Heart left ventricle (tissue), 16 donors: ENCODE results near the gene TNFAIP2. TPM values are rescaled to one million over a fixed set of nuclear protein-coding genes. Genes with fewer than 3 reads are reported as not detected.

Source experiments
- ATAC-seq, 4 donors: fragments of 200-7000 bp; cut with Tn5 transposase; one replicate each; pipeline ENCODE4 v1.9.1; 2020 to 2022; ENCODE audit warnings: moderate library complexity in 4 of 4, mild to moderate bottlenecking in 3 of 4, moderate number of reproducible peaks in 1 of 4
- DNase-seq, 5 donors: peaks; one replicate each; pipeline ENCODE4 v3.0.0-alpha.2; 2020
- H3K27ac ChIP-seq, 12 donors: fragments of 200-600 bp; sonication (generic) in 4 of 12; one replicate each; pipeline versions ENCODE4 v1.5.0 to v1.8.0; 2016 to 2022; ENCODE audit warnings: mild to moderate bottlenecking in 2 of 12
- H3K27me3 ChIP-seq, 9 donors: fragments of 200-600 bp; sonication (generic) in 2 of 9; one replicate each; pipeline versions ENCODE4 v1.5.1 to v1.8.0; 2016 to 2022; ENCODE audit warnings: mild to moderate bottlenecking in 3 of 9
- H3K36me3 ChIP-seq, 9 donors: fragments of 200-600 bp; sonication (generic) in 2 of 9; one replicate each; pipeline versions ENCODE4 v1.5.0 to v1.8.0; 2018 to 2022; ENCODE audit warnings: mild to moderate bottlenecking in 2 of 9
- H3K4me1 ChIP-seq, 12 donors: fragments of 200-600 bp; sonication (generic) in 4 of 12; one replicate each; pipeline versions ENCODE4 v1.5.0 to v1.8.0; 2016 to 2022; ENCODE audit warnings: mild to moderate bottlenecking in 3 of 12
- H3K4me3 ChIP-seq, 12 donors: fragments of 200-600 bp; sonication (generic) in 4 of 12; one replicate each; pipeline versions ENCODE4 v1.5.0 to v1.8.0; 2017 to 2022; ENCODE audit warnings: mild to moderate bottlenecking in 9 of 12, moderate library complexity in 4 of 12
- H3K9me3 ChIP-seq, 12 donors: fragments of 200-600 bp; sonication (generic) in 4 of 12; one replicate each; pipeline versions ENCODE4 v1.5.0 to v1.8.0; 2016 to 2022; ENCODE audit warnings: mild to moderate bottlenecking in 1 of 12
- POLR2A ChIP-seq, 2 donors: fragments of 450-650 bp; IDR thresholded peaks; one replicate each; pipeline ENCODE4 v1.6.1; 2017; ENCODE audit warnings: antibody characterized with exemption in 2 of 2, mild to moderate bottlenecking in 2 of 2, moderate library complexity in 2 of 2
- WGBS, 4 donors: extraction: QIAGEN DNeasy Blood & Tissue Kit in 2 of 4; methylation state at CpG; one replicate each; pipeline versions ENCODE4 v1.1.5 to v1.1.7; 2013 to 2018; 5-methylcytosine and 5-hydroxymethylcytosine counted together
- intact Hi-C, 10 donors: fragments of 100-400 bp; cut with DNase I; formaldehyde crosslinking; loops; one replicate each; pipeline versions ENCODE4 v1.11.1 to v1.14.2; 2022
- polyA plus RNA-seq, 2 donors: library from polyadenylated mRNA; stranded (reverse); fragments of 200-250 nt; gene quantifications; one replicate each; pipeline ENCODE4 v1.2.3, GENCODE V29; 2013
- total RNA-seq, 9 donors: library from RNA; depleted of rRNA in 2 of 9; stranded (reverse); fragments of >200 nt in 2 of 9; fragmentation: NEBNext Ultra II Directional in 3 of 9; extraction: Animal tissue kit (Norgen Biotek cat#: 25700) in 3 of 9; gene quantifications; one replicate each; pipeline versions ENCODE4 v1.1.0 to v1.2.4, GENCODE V29; 2016 to 2023
- TF ChIP-seq, protein P1 (sequence below), 12 donors: fragments of 200-600 bp; sonication (generic) in 4 of 12; IDR thresholded peaks; one replicate each; pipeline versions ENCODE4 v1.5.0 to v1.8.0; 2018 to 2022; ENCODE audit warnings: antibody characterized with exemption in 12 of 12, mild to moderate bottlenecking in 5 of 12
- donor health status: ischemic (EF 13 %, LVEDD 7.1; RV severe dilation, severe dysfunction).
- donor health status: healthy with polysubstance abuse.
- donor health status: DM: no; HTN: yes; CAD: no.
- donor health status: DM: no; HTN: no; CAD: no.
- donor health status: ischemic (EF 25% LVEDD 6.9; RV normal size, moderate dysfunction).
- donor health status: ischemic (EF 25% LVEDD 5.7; RV mildly dilated, moderate dysfunction).
- donor health status: healthy.
- donor health status: DM: yes; HTN: yes; CAD: no.
- donor health status: ischemic (EF 35%, LVEDD 5.7; RV mildly dilated, moderate dysfunction).
- donor health status: nonischemic (EF 11% LVEDD 7.7; RV severe dilation, severe dysfunction).
- donor health status: DM: yes; HTN: yes; CAD: no.
- donor health status: PGD.
- donor health status: ischemic (EF 29% LVEDD 5.4; RV normal size, mild dysfunction).
- donor health status: nonischemic (EF 23%, LVEDD 6.1; RV moderate dilation, normal function).

Gene TNFAIP2
- total and polyA plus RNA-seq, 11 donors = 22.0 to 253 (median 33.5) TPM

DNA sequence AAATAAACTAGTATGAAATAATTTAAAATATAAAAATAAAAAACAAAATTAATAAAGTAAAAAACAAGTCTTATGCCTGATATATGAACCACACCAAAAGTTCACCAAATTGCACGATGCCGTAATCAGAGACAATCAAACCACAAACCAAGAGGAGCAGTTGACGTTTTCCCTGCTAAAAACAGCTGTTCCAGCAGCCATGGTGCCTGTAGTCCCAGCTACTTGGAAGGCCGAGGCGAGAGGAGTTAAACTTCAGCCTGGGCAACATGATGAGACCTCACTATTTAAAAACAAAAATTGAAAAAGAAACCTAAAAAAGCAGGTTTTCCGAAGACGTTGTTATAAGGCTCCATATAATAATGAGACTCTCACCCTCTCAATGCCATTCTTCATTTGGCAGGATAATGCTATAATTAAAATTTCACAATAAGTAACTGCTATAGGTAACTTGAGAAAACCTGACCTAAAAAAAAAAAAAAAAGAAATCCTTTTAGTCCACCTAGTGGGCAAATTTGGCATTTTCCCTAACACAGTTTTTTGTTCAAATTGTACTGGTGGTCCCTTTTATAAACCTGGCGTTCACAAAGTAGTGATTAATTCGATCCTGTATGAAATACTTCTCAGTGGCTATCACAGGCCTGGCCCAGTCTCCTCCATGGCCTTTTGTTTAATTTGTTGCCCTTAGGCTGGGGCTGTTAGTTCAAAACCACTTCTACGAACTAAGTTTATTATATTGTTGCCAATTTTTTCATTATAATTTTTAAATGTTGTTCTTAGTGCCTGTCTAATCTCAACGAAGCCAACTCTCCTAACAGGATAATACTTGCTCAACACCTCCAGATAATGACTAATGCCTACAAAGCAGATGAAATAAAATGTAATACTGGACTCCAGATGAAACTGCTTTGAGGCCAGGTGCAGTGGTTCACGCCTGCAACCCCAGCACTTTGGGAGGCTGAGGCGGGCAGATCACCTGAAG, 62.1 kb downstream of the TNFAIP2 start:
- no peak for ATAC-seq

DNA sequence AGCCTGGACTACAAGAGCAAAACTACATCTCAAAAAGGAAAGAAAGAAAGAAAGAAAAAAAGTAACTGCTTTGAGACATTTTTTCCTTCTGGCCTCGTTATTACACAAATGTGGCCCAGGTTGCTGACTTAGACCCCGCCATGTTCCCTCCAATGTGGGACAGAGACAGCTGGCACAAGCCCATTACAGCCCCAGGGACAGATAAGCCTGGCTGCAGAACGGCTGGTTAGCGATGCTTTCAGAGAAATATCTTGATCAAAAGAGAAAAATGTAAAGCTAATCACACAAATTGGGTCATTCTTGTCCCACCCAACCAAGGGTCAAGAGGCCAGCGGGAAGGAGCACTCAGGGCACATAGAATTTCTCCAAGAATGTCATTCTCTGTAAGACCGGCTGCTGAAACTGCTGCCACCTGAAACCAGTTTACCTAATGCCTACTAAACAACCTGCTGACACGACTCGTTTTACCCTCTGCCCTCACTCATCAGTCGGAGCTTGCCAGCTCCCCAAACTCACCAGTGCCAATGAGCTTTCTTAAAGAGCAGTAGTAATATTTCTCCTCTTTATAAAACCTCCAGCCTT, 63.1 kb downstream of the TNFAIP2 start:
- 73 to 84% (median 82%) methylated on average over 9 of the region's 9 CpGs for WGBS, 4 donors
- ATAC-seq (no peak), DNase-seq (no peak)
- no peak for TF ChIP-seq POLR2A (IDR thresholded peaks at IDR 0.05)
- TF ChIP-seq, protein P1, sequence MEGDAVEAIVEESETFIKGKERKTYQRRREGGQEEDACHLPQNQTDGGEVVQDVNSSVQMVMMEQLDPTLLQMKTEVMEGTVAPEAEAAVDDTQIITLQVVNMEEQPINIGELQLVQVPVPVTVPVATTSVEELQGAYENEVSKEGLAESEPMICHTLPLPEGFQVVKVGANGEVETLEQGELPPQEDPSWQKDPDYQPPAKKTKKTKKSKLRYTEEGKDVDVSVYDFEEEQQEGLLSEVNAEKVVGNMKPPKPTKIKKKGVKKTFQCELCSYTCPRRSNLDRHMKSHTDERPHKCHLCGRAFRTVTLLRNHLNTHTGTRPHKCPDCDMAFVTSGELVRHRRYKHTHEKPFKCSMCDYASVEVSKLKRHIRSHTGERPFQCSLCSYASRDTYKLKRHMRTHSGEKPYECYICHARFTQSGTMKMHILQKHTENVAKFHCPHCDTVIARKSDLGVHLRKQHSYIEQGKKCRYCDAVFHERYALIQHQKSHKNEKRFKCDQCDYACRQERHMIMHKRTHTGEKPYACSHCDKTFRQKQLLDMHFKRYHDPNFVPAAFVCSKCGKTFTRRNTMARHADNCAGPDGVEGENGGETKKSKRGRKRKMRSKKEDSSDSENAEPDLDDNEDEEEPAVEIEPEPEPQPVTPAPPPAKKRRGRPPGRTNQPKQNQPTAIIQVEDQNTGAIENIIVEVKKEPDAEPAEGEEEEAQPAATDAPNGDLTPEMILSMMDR (IDR thresholded peaks at IDR 0.05) = no peak
- Histone ChIP-seq H3K9me3 (no peaks in the 10 kb centered on the region), H3K27me3 (peaks cover 0 to 41% (median 20%) of the 10 kb centered on the region in 9 donors), H3K27ac (no peak overlapping the region), H3K36me3 (no peaks in the 10 kb centered on the region), H3K4me1 (peaks cover 0 to 10% (median 7%) of the 10 kb centered on the region in 12 donors), H3K4me3 (no peak overlapping the region)
- intact Hi-C loops = loop anchor here in 9 of 10 donors (2.0 to 10.0 kb wide), 7 partner anchors 64 to 109 kb away; partner anchors contain the start of gene TNFAIP2 (in 1 of the 9)

More for the DNA sequence above, 62.1 kb downstream of the TNFAIP2 start:
- Histone ChIP-seq H3K27me3 (peaks cover 0 to 39% (median 20%) of the 10 kb centered on the region in 9 donors), H3K27ac (no peak overlapping the region), H3K4me3 (no peak overlapping the region), H3K36me3 (no peaks in the 10 kb centered on the region), H3K4me1 (peaks cover 0 to 10% (median 7%) of the 10 kb centered on the region in 12 donors), H3K9me3 (no peaks in the 10 kb centered on the region)
- intact Hi-C loops = loop anchor here in 9 of 10 donors (1.0 to 10.0 kb wide), 9 partner anchors 63 to 108 kb away; partner anchors contain the start of gene TNFAIP2 (in 1 of the 9)
- WGBS, 4 donors = 65 to 70% (median 66%) methylated on average over 13 of the region's 13 CpGs
- no peak for TF ChIP-seq POLR2A (IDR thresholded peaks at IDR 0.05)
- TF ChIP-seq, protein P1 (IDR thresholded peaks at IDR 0.05) = peak; percentile 50 to 70 (median 63)
- DNase-seq = no peak

Other genes with a start within 250 kb of the TNFAIP2 start
- gene AMN, start 200.8 kb upstream of the TNFAIP2 start, total RNA-seq = under 1 TPM in 1 of 9 donors, not detected in 8; 0.36 TPM
- under 1 TPM; 0.11 to 0.21 TPM for gene AMN, start 200.8 kb upstream of the TNFAIP2 start, polyA plus RNA-seq
- gene CDC42BPB, start 65.9 kb upstream of the TNFAIP2 start, total RNA-seq = 100 to 1,000 TPM in 1 of 9 donors, 10 to 100 TPM in 8; 58.9 to 124 (median 68.9) TPM
- 10 to 100 TPM; 31.1 to 72.4 TPM for gene CDC42BPB, start 65.9 kb upstream of the TNFAIP2 start, polyA plus RNA-seq
- not detected for gene LBHD2, start 39.3 kb upstream of the TNFAIP2 start, total RNA-seq
- under 1 TPM in 1 of 2 donors, not detected in 1; 0.19 TPM for gene LBHD2, start 39.3 kb upstream of the TNFAIP2 start, polyA plus RNA-seq
- gene EXOC3L4, start 28.7 kb upstream of the TNFAIP2 start, total RNA-seq = 1 to 10 TPM in 1 of 9 donors, under 1 TPM in 3, not detected in 5; 0.21 to 3.2 (median 0.48) TPM
- gene EXOC3L4, start 28.7 kb upstream of the TNFAIP2 start, polyA plus RNA-seq = under 1 TPM; 0.37 to 0.53 TPM
- gene EIF5, start 210.8 kb downstream of the TNFAIP2 start, total RNA-seq = 100 to 1,000 TPM; 200 to 304 (median 255) TPM
- 100 to 1,000 TPM in 1 of 2 donors, 10 to 100 TPM in 1; 38.1 to 300 TPM for gene EIF5, start 210.8 kb downstream of the TNFAIP2 start, polyA plus RNA-seq